Effector CD4-positive, alpha-beta T cell (primary cell): ENCODE results near the gene TTC28.
"Not testable (repeated sequence)": the region's sequence is repeated elsewhere in the genome, so short reads cannot be mapped to it uniquely, and the experiment has no call there.

ENCODE experiments used
- DNase-seq: peaks from one replicate; pipeline ENCODE4 v3.0.0-alpha.2; 2020
- total RNA-seq: gene quantifications from one replicate; lab custom pipeline; 2026; lab: John Stamatoyannopoulos, UW

Gene TTC28
- total RNA-seq: 2.3 reads per million, percentile 5 among the genes with 10 or more reads in this experiment

- DNase-seq: not testable (repeated sequence)
These were observed at the start of gene TTC28 for GRCh38 chr22:28679611-28680287. TTC28 (minus strand) TSS chr22:28679840; CDS start chr22:28679723, 117 bp downstream.

- DNase-seq: no peak
These were observed 49.1 kb upstream of the TTC28 start for GRCh38 chr22:28728621-28729313.

- DNase-seq: no peak
These were observed 48.4 kb upstream of the TTC28 start for GRCh38 chr22:28728002-28728401.

GRCh38 chr22:28718044-28718443 lies 38.4 kb upstream of the TTC28 start:
- no peak for DNase-seq

- no peak for DNase-seq
These were observed 37.0 kb upstream of the TTC28 start for GRCh38 chr22:28716686-28717085.

GRCh38 chr22:28715611-28716010 lies 36.0 kb upstream of the TTC28 start:
- DNase-seq: no peak

GRCh38 chr22:28714043-28714628 lies 34.5 kb upstream of the TTC28 start:
- no peak for DNase-seq

- DNase-seq: no peak
These were observed 32.5 kb upstream of the TTC28 start for GRCh38 chr22:28711820-28712777.

GRCh38 chr22:28711341-28711740 lies 31.7 kb upstream of the TTC28 start:
- no peak for DNase-seq

- no peak for DNase-seq
These were observed 31.0 kb upstream of the TTC28 start for GRCh38 chr22:28710576-28711191.

GRCh38 chr22:28710107-28710506 lies 30.5 kb upstream of the TTC28 start:
- DNase-seq: no peak

- DNase-seq: no peak
These were observed 27.2 kb upstream of the TTC28 start for GRCh38 chr22:28706845-28707244.

- DNase-seq: no peak
These were observed 23.8 kb upstream of the TTC28 start for GRCh38 chr22:28703436-28703835.

GRCh38 chr22:28702891-28703290 lies 23.3 kb upstream of the TTC28 start:
- no peak for DNase-seq

GRCh38 chr22:28693041-28693760 lies 13.6 kb upstream of the TTC28 start:
- DNase-seq: not testable (repeated sequence)

- not testable (repeated sequence) for DNase-seq
These were observed 10.2 kb upstream of the TTC28 start for GRCh38 chr22:28689796-28690195.

- not testable (repeated sequence) for DNase-seq
These were observed 3.3 kb upstream of the TTC28 start for GRCh38 chr22:28682966-28683365.

- not testable (repeated sequence) for DNase-seq
These were observed 1.3 kb upstream of the TTC28 start for GRCh38 chr22:28680813-28681490.

- DNase-seq: not testable (repeated sequence)
These were observed 646 bp downstream of the TTC28 start for GRCh38 chr22:28678778-28679610.

GRCh38 chr22:28678170-28678569 lies 1.5 kb downstream of the TTC28 start:
- DNase-seq: not testable (repeated sequence)
